ENCODE measurements around the gene SH3BGRL.
"Not testable (repeated sequence)": the region's sequence is repeated elsewhere in the genome, so short reads cannot be mapped to it uniquely, and the experiment has no call there.

Gene SH3BGRL

GRCh38 chrX:81337805-81338204 is 135.9 kb downstream of the SH3BGRL start:
- no peak for DNase-seq
- H3K27ac ChIP-seq (ENCODE audit: low read length) = no peak overlapping the region

DNA sequence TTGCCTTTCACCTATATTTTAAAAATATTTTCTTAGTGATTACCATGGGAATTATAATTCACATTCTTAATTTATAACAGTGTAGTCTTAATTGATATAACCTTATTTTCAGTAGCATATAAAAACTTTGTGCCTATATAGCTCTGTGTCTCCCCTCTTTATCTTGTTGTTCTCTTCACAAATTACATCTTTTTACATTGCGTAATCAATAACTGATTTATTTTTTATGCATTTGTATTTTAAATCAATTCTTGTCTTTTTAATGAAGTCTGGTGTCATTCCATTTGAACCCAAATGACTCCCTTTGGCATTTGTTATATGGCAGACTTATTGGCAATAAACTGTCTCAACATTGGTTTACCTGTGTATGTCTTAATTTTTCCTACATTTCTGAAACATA is 137.0 kb downstream of the SH3BGRL start:
- Histone ChIP-seq H3K79me2 (ENCODE audit: low read length) (no peaks in the 10 kb centered on the region), H3K27me3 (replicated peaks; ENCODE audit: insufficient read depth, low read length) (no peaks in the 10 kb centered on the region), H2AFZ (ENCODE audit: low read length) (no peak overlapping the region), H3K4me1 (ENCODE audit: low read length) (no peaks in the 10 kb centered on the region), H3F3A (ENCODE audit: insufficient read depth, low read length) (no peaks in the 10 kb centered on the region), H3K9me3 (replicated peaks; ENCODE audit: insufficient read depth, low read length) (no peaks in the 10 kb centered on the region), H3K36me3 (replicated peaks; ENCODE audit: insufficient read depth, low read length) (no peaks in the 10 kb centered on the region), H3K9ac (ENCODE audit: low read length) (no peak overlapping the region), H3K27ac (ENCODE audit: low read length) (no peak overlapping the region), H3K9me2 (replicated peaks; ENCODE audit: insufficient read depth, low read length) (no peaks in the 10 kb centered on the region), H3K4me2 (ENCODE audit: low read depth, low read length) (no peak overlapping the region), H3K4me3 (ENCODE audit: low read length) (no peak overlapping the region), H4K20me1 (ENCODE audit: insufficient read depth, low read length) (no peaks in the 10 kb centered on the region)
- DNase-seq = no peak
- TF ChIP-seq EZH2 (optimal IDR thresholded peaks at IDR 0.05; ENCODE audit: low read depth, low read length) = no peak
- no peak for TF ChIP-seq EZH2phosphoT487 (IDR thresholded peaks at IDR 0.05; ENCODE audit: low read length)
- TF ChIP-seq, protein P1, sequence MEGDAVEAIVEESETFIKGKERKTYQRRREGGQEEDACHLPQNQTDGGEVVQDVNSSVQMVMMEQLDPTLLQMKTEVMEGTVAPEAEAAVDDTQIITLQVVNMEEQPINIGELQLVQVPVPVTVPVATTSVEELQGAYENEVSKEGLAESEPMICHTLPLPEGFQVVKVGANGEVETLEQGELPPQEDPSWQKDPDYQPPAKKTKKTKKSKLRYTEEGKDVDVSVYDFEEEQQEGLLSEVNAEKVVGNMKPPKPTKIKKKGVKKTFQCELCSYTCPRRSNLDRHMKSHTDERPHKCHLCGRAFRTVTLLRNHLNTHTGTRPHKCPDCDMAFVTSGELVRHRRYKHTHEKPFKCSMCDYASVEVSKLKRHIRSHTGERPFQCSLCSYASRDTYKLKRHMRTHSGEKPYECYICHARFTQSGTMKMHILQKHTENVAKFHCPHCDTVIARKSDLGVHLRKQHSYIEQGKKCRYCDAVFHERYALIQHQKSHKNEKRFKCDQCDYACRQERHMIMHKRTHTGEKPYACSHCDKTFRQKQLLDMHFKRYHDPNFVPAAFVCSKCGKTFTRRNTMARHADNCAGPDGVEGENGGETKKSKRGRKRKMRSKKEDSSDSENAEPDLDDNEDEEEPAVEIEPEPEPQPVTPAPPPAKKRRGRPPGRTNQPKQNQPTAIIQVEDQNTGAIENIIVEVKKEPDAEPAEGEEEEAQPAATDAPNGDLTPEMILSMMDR (IDR thresholded peaks at IDR 0.05; ENCODE audit: low read length) = no peak

More at GRCh38 chrX:81337805-81338204, 135.9 kb downstream of the SH3BGRL start:
- Histone ChIP-seq H3K9ac (ENCODE audit: low read length) (no peak overlapping the region), H3K27me3 (replicated peaks; ENCODE audit: insufficient read depth, low read length) (no peaks in the 10 kb centered on the region), H3K9me3 (replicated peaks; ENCODE audit: insufficient read depth, low read length) (no peaks in the 10 kb centered on the region), H3K36me3 (replicated peaks; ENCODE audit: insufficient read depth, low read length) (no peaks in the 10 kb centered on the region), H3K4me2 (ENCODE audit: low read depth, low read length) (no peak overlapping the region), H3F3A (ENCODE audit: insufficient read depth, low read length) (no peaks in the 10 kb centered on the region), H2AFZ (ENCODE audit: low read length) (no peak overlapping the region), H3K4me1 (ENCODE audit: low read length) (no peaks in the 10 kb centered on the region), H3K4me3 (ENCODE audit: low read length) (no peak overlapping the region), H3K79me2 (ENCODE audit: low read length) (no peaks in the 10 kb centered on the region), H4K20me1 (ENCODE audit: insufficient read depth, low read length) (no peaks in the 10 kb centered on the region), H3K9me2 (replicated peaks; ENCODE audit: insufficient read depth, low read length) (no peaks in the 10 kb centered on the region)
- TF ChIP-seq, protein P1 (IDR thresholded peaks at IDR 0.05; ENCODE audit: low read length) = no peak
- TF ChIP-seq EZH2phosphoT487 (IDR thresholded peaks at IDR 0.05; ENCODE audit: low read length) = no peak
- TF ChIP-seq EZH2 (optimal IDR thresholded peaks at IDR 0.05; ENCODE audit: low read depth, low read length) = no peak

DNA sequence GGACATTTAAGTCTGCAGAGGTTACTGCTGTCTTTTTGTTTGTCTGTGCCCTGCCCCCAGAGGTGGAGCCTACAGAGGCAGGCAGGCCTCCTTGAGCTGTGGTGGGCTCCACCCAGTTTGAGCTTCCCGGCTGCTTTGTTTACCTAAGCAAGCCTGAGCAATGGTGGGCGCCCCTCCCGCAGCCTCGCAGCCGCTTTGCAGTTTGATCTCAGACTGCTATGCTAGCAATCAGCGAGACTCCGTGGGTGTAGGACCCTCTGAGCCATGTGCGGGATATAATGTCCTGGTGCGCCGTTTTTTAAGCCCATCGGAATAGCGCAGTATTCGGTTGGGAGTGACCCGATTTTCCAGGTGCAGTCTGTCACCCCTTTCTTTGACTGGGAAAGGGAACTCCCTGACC is 143.4 kb downstream of the SH3BGRL start:
- H3K36me3 ChIP-seq (replicated peaks; ENCODE audit: insufficient read depth, low read length); H3K27ac ChIP-seq (ENCODE audit: low read length); H3K79me2 ChIP-seq (ENCODE audit: low read length); H3K4me2 ChIP-seq (ENCODE audit: low read depth, low read length); H4K20me1 ChIP-seq (ENCODE audit: insufficient read depth, low read length); H3K4me3 ChIP-seq (ENCODE audit: low read length); H3K9ac ChIP-seq (ENCODE audit: low read length); H3K9me2 ChIP-seq (replicated peaks; ENCODE audit: insufficient read depth, low read length); H3F3A ChIP-seq (ENCODE audit: insufficient read depth, low read length); H3K9me3 ChIP-seq (replicated peaks; ENCODE audit: insufficient read depth, low read length); H3K4me1 ChIP-seq (ENCODE audit: low read length); H2AFZ ChIP-seq (ENCODE audit: low read length); H3K27me3 ChIP-seq (replicated peaks; ENCODE audit: insufficient read depth, low read length); DNase-seq: not testable (repeated sequence)
